ENCODE measurements around the gene GRIN2B. TPM values are rescaled to one million over a fixed set of nuclear protein-coding genes. Genes with fewer than 3 reads are reported as not detected.

The GRIN2B gene
- total and polyA plus RNA-seq, 2 of the 13 experiments (the other 11 are each of a cell fraction or from before 2014, with no cell fraction given) = 0.05 to 0.13 TPM

GRCh38 chr12:13992585-13992984 lies 11.2 kb upstream of the GRIN2B start:
- H3K4me3 ChIP-seq (replicated peaks in 1 of 3; ENCODE audit: insufficient read depth in 1 of 3, low read depth in 2 of 3, low read length in 3 of 3) = peak overlapping the region in 1 of 3 experiments; percentile 23; a peak in 1 of 6 replicates
- under 1% methylated on average over 4 of the region's 4 CpGs for WGBS (ENCODE audit: low lambda C conversion rate)
- no peaks in the 10 kb centered on the region for H3K36me3 ChIP-seq (replicated peaks in 1 of 2; ENCODE audit: control insufficient read depth in 1 of 2, insufficient read depth in 2 of 2, low read length in 2 of 2)
- no peaks in the 10 kb centered on the region for H3K9me3 ChIP-seq (ENCODE audit: low read length)
- H4K20me1 ChIP-seq (ENCODE audit: insufficient read depth, low read length) = no peaks in the 10 kb centered on the region
- peak overlapping the region; percentile 29; the same call in 1 of the 2 replicates for H3K4me2 ChIP-seq (ENCODE audit: low read depth, low read length)
- ATAC-seq (peak; percentile 97), DNase-seq (ENCODE audit: low spot score) (peak; percentile 75), FAIRE-seq (no peak)
- H3K9ac ChIP-seq (ENCODE audit: insufficient read depth, low read depth, low read length) = no peak overlapping the region
- H3K27ac ChIP-seq (ENCODE audit: extremely low read length, insufficient read depth, low read length) = no peak overlapping the region
- peaks cover 29% of the 10 kb centered on the region for H3K4me1 ChIP-seq (ENCODE audit: insufficient read depth, low read length)
- CTCF ChIA-PET (ENCODE audit: low intra/inter-chr PET ratio, low total read pairs) = no interaction called here
- no peaks in the 10 kb centered on the region for H3K27me3 ChIP-seq (ENCODE audit: control insufficient read depth in 1 of 2, insufficient read depth in 2 of 2, low read length in 2 of 2)
- POLR2A ChIA-PET = no interaction called here
- in situ Hi-C loops (cut with HindIII; ENCODE audit: extremely low pct_ligation_motif_present, low pct_unique_long_range_greater_than_20kb) (no loop called here), intact Hi-C loops (cut with micrococcal nuclease; ENCODE audit: unreplicated experiment) (no loop called here)
- no peaks in the 10 kb centered on the region for H3K79me2 ChIP-seq (ENCODE audit: insufficient read depth, low read length)
- no TSS peak for BruUV-seq (replicated peaks)
- no peak overlapping the region for H2AFZ ChIP-seq (ENCODE audit: low read length)
- TF ChIP-seq ZNF589 (CRISPR knock-in tag; conservative IDR thresholded peaks at IDR 0.05) = no peak
- TF ChIP-seq CCAR2 (optimal IDR thresholded peaks at IDR 0.05; ENCODE audit: low read depth, low read length) = no peak
- TF ChIP-seq ZNF362 (CRISPR knock-in tag; IDR thresholded peaks at IDR 0.05; ENCODE audit: borderline replicate concordance) = no peak
- TF ChIP-seq ZBTB21 (CRISPR knock-in tag; IDR thresholded peaks at IDR 0.05) = no peak
- no peak for TF ChIP-seq THAP8 (CRISPR knock-in tag; IDR thresholded peaks at IDR 0.05; ENCODE audit: borderline replicate concordance)
- no peak for TF ChIP-seq CEBPB (IDR thresholded peaks at IDR 0.05; ENCODE audit: borderline replicate concordance, low read depth, low read length)
- TF ChIP-seq TBX3 (IDR thresholded peaks at IDR 0.05; ENCODE audit: borderline replicate concordance) = peak; percentile 42; the same call in 1 of the 2 replicates
- peak; percentile 56; the same call in 1 of the 2 replicates for TF ChIP-seq MIXL1 (CRISPR knock-in tag; IDR thresholded peaks at IDR 0.05)
- TF ChIP-seq ZNF451 (CRISPR knock-in tag; IDR thresholded peaks at IDR 0.05) = no peak
- TF ChIP-seq RCOR2 (CRISPR knock-in tag; IDR thresholded peaks at IDR 0.05) = no peak
- no peak for TF ChIP-seq RELA (CRISPR knock-in tag; IDR thresholded peaks at IDR 0.05)
- peak; percentile 74 for TF ChIP-seq NCOA2 (CRISPR knock-in tag; IDR thresholded peaks at IDR 0.05)
- no peak; the same call in 1 of the 2 replicates for TF ChIP-seq HDAC1 (CRISPR knock-in tag; IDR thresholded peaks at IDR 0.05)
- TF ChIP-seq U2AF2 (IDR thresholded peaks at IDR 0.05; ENCODE audit: low read depth, low read length) = no peak
- peak; percentile 91 for TF ChIP-seq SIX4 (CRISPR knock-in tag; IDR thresholded peaks at IDR 0.05)
- no peak for TF ChIP-seq MAFK (conservative IDR thresholded peaks at IDR 0.05 in 1 of 2, IDR thresholded peaks at IDR 0.05 in 1 of 2; ENCODE audit: low read length in 2 of 2)
- peak; percentile 92 for TF ChIP-seq ARID5B (CRISPR knock-in tag; IDR thresholded peaks at IDR 0.05)
- no peak for TF ChIP-seq MED8 (CRISPR knock-in tag; IDR thresholded peaks at IDR 0.05; ENCODE audit: insufficient replicate concordance)
- no peak for TF ChIP-seq MLLT10 (CRISPR knock-in tag; IDR thresholded peaks at IDR 0.05)
- TF ChIP-seq POLR2AphosphoS5 (IDR thresholded peaks at IDR 0.05; ENCODE audit: low read depth, low read length) = no peak
- no peak for TF ChIP-seq ZNF713 (CRISPR knock-in tag; IDR thresholded peaks at IDR 0.05)
- TF ChIP-seq ZC3H4 (CRISPR knock-in tag; IDR thresholded peaks at IDR 0.05; ENCODE audit: borderline replicate concordance) = no peak
- no peak for TF ChIP-seq NFE2L2 (IDR thresholded peaks at IDR 0.05; ENCODE audit: low read length)

All from HepG2 (cell line).